ENCODE data around the gene CCDC8.
"Not testable (repeated sequence)": the region's sequence is repeated elsewhere in the genome, so short reads cannot be mapped to it uniquely, and the experiment has no call there.

CCDC8 gene

DNA sequence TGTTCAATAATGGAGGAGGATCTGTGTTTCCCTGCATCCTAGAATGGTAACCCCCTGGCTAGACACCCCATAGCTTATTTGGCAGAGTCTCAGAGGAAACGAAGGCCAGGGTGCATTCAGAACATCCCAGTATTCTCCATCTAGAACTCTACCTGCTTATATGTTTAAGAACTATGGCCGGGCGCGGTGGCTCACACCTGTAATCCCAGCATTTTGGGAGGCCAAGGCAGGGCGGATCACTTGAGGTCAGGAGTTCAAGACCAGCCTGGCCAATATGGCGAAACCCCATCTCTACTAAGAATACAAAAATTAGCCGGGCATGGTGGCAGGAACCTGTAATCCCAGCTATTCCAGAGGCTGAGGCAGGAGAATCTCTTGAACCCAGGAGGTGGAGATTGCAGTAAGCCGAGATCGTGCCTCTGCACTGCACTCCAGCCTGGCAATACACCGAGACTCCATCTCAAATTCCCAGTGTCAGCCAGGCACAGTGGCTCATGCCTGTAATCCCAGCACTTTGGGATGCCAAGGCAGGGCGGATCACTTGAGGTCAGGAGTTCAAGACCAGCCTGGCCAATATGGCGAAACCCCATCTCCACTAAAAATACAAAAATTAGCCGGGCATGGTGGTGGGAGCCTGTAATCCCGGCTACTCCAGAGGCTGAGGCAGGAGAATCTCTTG lies 15.4 kb downstream of the CCDC8 start:
- not testable (repeated sequence) for DNase-seq

DNA sequence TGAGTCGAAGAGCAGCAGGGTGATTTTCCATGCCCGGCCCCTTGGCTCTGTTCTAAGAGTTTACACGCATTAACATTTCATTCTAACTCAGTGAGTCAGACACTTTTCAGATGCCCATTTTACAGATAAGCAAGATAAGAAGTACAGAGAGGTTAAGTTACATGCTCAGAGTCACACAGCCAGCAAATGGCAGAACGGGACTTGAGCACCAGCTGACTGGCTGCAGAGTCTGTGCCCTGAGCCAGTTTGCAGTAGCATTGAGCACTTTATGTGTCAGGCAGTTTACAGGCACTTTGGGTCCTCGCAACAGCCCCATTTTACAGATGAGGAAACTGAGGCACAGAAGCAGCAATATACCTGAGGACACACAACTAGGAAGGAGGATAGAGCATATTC lies 19.0 kb downstream of the CCDC8 start:
- no peak for DNase-seq

DNA sequence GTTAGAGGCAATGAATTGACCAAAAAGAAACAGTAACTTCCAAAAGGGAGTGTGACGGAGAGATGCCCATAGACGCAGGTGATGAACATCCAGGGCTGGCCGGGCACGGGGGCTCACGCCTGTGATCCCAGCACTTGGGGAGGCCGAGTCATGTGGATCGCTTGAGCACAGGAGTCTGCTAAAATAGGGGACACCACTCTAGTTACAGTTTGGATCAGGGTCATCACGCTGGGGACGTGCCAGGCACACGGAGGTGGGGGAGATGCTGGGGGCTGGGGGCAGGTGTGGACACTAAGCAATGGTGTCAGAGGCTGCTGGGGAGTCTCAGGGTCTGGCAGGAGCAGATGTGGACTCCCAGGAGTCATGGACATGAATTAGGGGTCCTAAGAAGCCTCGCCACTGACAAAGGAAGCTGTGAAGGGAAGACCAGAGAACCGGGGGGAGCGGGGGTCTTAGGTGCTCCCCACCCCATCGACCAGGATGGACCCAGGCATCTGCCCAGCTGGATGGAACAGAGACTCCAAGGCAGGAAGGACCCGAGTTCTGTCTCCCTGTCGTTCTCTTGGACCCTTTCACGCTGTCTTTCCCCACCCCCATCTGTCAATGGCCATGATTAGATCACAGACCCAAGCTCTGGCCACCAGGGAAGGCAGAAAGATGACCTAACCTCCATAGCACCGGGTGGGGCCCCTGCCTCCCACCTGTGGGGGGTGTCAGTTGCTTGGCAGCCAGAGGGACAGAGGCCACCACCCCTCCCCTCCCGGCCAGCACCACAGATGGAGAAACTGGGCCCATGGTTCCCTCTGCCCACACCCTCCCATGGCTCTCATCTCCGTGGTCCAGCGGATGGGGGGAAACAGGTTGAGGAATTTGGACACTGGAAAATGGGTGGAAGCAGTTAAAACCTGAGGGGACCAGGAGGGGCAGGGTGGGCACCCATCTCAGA lies 19.6 kb downstream of the CCDC8 start:
- DNase-seq: no peak

DNA sequence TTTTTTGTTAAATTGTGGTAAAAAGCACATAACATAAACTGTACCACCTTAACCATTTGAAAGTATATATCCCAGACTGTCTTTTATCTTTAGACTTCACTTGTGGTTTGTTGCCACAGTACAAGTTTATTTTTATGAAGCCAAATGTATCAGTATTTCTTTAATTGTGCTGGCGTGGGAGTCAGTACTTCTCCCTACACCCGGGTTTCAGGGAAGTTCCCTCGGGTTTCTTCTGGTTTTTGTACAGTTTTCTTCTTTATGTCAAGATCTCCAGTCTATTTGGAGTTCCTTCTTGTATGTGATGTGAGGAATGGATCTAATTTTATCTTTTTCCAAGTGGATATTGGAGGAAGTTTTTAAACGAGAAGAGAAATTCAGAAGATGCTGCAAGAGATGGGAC lies 20.5 kb downstream of the CCDC8 start:
- no peak for DNase-seq

DNA sequence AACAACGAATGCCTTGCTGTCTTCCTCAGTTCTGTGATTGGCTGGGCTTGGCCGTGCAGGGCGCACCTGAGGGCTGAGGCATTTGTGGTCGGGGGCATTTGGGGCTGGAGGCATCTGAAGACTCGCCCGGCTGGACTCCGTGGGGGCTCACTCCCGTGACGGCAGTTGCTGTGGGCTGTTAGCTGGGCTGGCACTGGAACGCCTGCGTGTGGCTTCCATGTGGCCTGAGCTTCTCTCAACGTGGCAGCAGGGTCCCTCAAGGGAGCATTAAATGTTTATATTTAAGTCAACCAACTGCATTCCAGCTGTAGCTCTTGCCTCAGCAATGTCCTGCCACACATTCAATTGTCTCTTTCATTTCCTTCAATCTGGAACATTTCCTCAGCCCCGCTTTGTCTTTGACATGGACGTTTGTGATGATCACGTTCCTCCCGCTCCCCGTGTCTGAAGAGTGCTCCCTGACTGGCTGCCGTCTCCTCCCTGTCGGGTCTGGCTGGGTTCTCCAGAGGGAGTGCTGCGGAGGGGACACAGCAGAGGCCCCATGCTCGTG lies 21.0 kb downstream of the CCDC8 start:
- DNase-seq: no peak

DNA sequence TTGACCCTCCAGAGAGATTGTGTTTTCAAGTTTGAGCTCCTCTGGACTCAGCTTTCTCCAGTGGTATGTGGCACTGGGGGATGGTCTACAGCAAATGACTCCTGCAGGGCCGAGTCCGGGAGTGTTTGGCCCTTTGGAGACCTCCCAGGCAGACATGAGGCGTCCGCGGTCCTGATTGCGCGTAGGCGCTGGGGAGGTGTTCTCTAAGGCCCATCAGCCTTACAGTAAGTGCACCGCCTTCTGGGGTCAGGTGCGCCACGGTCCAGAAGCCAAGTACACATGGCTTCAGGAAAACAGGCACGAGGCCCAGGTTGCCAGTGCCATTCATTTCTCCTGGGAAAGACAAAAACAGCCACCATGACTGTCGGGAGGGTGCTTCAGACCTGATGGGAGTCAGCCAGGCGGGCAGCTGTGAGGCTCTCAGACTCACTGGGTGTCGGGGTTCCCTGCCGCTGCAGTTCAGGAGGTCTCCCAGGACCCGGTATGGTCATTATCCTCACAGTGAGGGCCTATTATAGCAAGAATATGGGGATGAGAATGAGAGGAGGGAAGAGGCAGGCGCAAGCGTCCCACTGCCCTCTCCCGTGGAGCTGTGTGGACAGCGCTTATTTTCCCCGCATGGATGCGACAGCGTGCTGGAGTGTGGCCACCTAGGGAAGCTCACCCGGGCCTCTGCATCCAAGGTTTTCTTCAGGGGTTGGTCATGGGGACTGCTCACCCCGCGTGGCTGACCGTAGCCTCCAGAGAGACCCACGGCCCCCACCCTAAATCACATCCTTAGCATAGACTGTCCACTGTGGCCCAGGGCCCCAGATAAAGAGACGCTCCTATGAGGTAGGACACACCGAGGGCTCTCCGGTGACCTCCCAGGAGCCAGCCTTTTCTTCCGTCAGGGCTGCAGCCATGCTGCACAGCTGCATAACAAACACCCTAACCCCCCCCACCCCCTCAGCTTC lies 21.8 kb downstream of the CCDC8 start:
- no peak for DNase-seq

DNA sequence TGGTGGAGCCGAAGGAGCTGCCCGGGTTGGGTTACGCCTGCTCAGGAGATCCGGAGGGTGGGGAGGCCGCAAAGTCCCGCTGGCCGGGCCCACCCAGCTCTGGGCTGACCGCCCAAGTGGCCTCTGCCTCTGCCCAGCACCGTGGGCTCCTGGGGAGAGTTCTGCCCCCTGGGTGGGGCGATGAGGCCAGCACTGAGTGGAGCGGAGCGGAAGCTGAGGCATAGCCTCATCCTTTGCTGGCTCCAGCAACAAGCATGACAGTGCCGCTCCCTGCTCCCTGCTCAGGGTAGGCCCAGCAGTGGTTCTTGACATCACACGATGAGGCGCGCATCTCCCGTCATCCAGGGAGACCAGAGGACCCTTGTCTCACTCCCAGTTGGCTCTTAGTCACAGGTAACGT lies 22.5 kb downstream of the CCDC8 start:
- DNase-seq: no peak

DNA sequence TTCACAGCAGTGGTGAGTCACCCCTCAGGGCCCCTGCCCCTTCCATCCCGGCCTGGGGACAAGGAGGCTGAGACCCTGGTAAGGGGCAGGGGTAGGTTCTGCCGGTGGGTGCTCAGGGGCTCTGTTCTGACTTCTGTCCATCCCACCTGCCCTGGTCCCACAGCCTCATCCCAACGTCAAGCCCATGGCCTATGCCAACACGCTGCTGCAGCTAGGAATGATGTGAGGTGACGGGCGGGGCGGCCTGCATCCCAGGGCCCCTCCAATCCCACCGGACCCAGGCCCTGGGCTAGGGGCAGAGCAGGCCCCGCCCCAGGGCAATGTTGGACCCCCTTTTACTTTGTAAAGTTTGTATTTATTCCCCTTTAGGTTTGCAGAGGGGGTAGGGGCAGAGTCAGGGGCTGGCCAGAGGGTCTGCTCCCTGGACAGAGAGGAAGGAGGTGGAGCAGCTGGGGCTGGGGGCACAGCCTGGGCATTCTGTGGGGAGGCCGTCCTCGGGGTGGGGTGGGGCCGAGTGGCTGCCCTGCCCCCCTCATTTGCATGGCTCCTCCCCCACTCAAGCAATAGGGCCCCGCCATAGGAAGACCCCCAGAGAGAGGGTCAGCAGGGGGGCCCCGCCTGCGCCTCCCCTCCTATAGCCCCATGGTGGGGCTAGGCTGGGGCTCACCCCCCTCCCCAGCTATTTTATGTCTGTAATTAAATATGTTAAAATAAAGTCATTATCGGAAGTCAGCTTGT lies 23.1 kb downstream of the CCDC8 start:
- DNase-seq: no peak

DNA sequence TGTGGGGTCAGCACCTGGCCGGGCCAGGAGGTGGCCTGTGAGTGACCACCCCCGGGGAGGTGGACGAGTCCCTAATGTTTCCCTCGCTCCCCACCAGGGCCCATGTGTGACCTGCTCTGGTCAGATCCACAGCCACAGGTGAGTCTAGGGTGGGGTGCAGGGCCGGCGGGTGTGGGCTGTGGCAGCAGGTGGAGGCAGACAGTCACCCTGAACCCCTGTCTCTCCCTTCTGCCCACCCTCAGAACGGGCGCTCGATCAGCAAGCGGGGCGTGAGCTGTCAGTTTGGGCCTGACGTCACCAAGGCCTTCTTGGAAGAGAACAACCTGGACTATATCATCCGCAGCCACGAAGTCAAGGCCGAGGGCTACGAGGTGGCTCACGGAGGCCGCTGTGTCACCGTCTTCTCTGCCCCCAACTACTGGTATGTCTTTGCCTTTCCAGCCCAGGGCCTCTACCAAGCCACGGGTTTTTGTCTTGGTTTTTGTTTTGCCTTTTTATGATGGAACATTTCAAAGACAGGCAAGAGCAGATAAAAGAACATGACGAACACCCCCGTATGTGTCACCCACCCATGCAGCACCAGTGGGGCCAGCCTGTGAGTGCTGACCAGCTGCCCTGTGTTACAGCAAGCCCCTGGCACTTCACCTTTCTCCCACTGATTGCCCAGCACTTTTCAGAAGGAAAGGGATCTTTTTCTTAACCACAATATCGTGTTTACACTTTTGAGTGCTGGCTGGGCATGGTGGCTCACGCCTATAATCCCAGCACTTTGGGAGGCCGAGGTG lies 24.9 kb downstream of the CCDC8 start:
- no peak for DNase-seq

DNA sequence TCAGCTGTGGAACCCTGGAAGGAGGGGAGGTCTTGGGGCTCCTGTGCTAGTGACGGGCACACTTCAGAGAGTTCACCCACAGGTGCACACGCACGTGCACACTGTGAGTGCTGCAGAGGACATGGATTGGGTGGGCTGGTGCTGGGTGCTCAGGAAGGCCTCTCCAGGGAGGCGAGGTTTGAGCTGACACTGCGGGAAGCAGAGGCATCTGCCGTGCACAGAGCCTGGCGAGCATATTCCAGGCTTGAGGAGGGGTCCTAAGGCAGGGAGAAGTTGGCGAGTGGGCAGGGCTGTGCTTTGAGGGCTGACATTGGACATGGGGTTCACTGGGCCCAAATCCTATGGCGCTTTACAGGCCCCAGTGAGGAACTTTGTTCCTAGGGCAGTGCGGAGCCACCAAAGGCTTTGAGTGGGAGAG lies 25.6 kb downstream of the CCDC8 start:
- no peak for DNase-seq

DNA sequence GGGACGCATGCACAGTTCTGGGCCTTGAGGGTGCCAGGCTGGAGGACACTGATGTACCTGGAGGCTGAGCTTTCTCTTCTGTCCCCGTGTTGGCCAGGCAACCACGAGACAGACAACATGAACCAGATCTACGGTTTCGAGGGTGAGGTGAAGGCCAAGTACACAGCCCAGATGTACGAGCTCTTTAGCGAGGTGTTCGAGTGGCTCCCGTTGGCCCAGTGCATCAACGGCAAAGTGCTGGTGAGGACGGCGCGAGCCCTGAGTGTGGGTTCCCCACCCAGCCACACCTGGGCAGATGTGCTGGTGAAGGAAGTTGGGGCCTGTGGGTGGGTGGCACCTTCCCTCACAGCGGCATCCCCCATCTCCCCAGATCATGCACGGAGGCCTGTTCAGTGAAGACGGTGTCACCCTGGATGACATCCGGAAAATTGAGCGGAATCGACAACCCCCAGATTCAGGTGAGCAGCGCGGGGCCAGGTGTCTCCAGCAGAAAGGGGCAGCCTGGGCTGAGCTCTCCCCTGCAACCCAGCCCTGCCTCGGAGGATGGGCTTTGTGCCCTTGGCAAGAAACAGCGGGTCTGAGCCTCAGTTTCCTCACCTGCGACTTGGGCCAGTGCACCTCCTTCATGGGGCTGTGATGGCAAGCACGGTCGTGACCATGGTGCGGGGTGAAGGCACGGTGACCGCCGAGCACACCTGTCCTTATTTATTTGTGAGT lies 26.2 kb downstream of the CCDC8 start:
- no peak for DNase-seq

DNA sequence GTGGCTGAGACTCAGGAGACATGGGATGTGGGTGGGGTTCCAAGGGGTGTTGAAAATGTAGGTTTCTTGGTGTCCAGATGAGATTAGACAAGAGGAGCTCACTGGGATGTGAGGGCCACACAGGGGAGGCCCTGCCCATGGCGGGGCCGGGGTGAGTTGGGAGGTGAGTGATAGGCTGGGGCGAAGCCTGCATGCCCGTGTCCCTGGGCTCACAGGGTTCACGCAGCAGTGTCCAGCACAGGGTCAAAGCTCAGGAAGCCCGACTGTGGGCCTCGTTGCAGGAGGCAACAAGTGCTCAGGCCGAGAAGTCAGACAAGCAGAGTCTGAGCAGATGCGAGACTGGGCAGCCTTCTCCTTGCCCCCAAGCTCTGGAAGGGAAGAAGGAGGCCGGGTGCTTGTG lies 27.2 kb downstream of the CCDC8 start:
- no peak for DNase-seq

DNA sequence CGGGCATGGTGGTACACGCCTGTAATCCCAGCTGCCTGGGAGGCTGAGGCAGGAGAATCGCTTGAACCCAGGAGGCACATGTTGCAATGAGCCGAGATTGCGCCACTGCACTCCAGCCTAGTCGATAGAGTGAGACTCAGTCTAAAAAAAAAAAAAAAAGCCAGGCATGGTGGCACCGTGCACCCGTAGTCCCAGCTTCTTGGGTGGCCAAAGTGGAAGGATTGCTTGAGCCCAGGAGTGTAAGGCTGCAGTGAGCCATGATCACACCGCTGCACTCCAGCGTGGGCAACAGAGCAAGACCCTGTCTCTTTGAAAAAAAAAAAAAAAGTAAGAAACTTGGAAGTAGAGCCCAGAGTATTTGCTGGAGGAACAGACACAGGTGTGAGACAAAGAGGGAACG lies 27.7 kb downstream of the CCDC8 start:
- no peak for DNase-seq

DNA sequence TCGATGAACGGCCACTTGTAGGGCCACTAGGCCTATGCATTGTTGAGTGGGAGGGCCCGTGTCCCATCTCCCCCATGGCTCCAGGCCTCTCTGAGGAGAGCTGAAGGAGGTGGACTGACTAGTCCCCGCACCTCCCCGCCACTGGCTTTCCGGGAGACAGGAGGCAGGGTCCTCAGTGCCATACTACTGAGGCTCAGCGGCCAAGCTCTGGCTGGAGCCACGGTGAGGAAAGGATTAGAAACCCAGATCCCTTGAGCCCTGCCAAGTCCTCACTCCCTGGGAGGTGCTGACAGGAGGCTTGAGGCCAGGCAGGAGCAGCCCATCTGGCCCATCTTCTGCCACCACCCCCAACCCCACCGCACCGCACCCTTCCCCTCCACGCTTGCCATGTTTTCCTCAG lies 29.0 kb downstream of the CCDC8 start:
- DNase-seq: no peak

DNA sequence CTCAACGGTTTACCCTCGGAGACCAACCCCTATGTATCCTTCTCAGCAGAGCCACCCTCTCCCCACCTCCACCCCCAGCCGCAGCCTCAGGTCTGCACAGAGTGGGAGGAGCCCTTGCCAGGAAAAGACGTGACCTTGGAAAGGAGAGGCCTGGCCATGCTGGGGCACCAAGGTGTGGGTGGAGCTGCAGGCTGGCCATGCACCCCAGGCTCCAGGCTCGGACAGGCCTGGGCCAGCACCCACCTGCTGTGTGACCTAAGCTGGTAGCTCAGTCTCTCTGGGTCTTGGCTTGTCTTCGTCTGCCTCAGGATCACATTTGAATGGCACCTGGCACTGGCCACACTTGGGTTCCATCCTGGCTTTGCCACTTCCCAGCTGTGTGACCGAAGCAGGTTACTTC lies 29.5 kb downstream of the CCDC8 start:
- DNase-seq: no peak

DNA sequence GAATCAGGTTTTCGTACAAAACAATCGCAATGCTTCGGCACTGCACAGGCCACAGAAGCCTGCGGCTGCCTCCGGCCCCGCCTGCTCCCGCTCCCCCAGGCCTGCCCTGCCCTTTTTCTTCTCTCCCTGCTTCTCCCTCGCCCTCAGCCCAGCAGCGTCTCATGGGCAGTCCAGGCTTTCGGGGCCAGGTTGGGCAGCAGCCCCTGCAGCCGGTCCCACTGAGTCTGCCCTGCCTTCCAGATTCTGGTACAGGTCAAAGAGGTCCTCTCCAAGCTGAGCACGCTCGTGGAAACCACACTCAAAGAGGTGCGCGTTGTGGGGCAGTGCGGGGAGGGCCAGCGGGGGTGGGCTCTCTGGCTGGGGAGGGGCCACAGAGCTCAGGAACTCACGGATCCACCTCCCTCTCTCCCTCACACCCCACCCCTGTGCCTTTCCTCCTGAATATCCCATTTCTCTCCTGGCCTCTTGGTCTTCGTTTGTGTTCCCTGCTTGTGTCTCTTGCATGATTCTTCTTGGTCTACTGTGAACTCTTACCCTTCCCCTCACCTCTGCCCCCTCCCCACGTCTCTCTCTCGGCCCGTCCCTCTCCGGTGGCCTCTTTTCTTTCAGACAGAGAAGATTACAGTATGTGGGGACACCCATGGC lies 30.1 kb downstream of the CCDC8 start:
- no peak for DNase-seq

DNA sequence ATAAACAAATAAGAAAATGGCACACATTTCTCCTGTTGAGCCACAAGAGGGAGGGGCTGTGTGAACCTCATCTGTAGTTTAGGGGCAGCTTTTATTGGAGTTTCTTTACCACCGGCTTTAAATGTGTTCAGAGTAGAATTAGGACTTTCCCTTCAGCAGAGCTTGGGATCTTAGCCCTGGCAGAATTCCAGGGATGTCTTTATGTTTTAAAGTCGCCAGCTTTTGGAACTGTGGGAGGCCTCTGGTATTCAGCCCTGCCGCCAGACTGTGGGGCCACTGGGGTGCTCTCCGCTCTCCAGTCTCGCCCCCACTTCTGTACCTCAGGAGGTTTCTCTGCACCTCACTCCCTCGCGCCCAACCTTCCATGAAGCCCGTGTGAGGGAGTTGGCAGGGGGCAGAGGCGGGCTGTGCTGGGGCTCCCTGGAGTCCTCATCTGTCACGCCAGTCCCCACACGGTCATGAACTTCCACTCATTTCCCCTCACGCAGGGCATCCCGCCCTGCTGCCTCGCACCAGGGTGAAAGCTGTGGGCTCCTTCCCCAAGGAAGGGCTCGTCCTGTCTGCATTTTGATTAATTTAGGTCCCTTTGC lies 31.5 kb downstream of the CCDC8 start:
- DNase-seq: no peak

DNA sequence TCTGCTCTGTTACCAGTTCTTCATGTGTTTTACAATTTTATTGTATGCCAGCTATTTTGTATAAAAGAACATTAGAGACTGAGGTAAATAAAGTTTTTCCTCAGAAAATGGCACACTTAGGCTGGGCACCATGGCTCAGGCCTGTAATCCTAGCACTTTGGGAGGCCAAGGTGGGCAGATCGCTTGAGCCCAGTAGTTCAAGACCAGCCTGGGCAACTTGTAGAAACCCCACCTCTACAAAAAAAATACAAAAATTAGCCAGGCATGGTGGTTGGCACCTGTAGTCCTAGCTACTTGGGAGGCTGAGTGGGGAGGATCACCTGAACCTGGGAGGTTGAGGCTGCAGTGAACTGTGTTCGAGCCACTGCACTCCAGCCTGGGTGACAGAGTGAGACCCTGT lies 32.0 kb downstream of the CCDC8 start:
- no peak for DNase-seq

DNA sequence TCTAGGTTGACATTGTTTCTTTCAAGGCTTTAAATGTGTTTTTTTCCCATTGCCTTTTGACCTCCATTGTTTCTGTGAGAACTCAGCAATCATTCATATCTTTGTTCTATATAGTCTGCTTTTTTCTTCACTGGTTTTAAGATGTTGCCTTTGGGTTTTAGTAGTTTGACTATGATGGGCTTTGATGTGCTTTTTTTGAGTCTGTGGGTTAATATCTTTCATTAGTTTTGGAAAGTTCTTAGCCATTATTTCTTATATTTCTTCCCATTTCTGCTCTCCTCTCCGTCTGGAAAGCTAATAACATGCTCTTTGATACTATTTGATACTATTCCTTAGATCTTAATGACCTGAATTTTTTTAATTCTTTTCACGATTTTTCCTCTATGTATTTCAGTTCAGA lies 32.7 kb downstream of the CCDC8 start:
- no peak for DNase-seq

DNA sequence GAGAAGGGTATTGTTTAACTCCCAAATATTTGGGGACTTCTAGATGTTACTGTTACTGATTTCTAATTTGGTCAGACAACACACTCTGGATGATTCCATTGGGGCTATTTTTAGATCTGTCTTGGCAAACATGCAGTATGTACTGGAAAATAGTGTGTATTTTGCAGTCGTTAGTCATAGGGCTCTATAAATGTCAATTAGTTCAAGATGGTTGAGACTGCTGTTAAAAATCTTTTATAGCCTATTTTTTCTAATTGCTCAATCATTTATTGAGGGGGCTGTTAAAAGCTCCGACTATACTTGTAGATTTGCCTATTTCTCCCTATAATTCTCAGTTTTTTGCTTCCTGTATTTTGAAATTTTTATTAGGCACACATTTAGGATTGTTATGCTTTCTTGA lies 35.1 kb downstream of the CCDC8 start:
- DNase-seq: no peak

Measured in NCI-H2107 (cell line).